Trophoblast cell (in vitro differentiated cells and primary cell): Measurements from ENCODE around the gene XDH. TPM values are rescaled to one million over a fixed set of nuclear protein-coding genes. Genes with fewer than 3 reads are reported as not detected.

ENCODE experiments used
- DNase-seq, 2 donors: peaks; one replicate each; pipeline ENCODE4 v3.0.0-alpha.2; 2016
- H2AFZ ChIP-seq: 2 replicates; pipeline ENCODE4 v1.6.1; 2013; ENCODE audit warnings: low read length, moderate library complexity, mild to moderate bottlenecking; ENCODE audit not compliant: insufficient read depth, poor library complexity
- H2AK5ac ChIP-seq: 2 replicates; pipeline ENCODE4 v1.6.1; 2013; ENCODE audit warnings: mild to moderate bottlenecking, low read length
- H2BK120ac ChIP-seq: 2 replicates; pipeline ENCODE4 v1.6.1; 2013; ENCODE audit warnings: low read length, mild to moderate bottlenecking, moderate library complexity; ENCODE audit not compliant: insufficient read depth, poor library complexity
- H2BK12ac ChIP-seq: 2 replicates; pipeline ENCODE4 v1.6.1; 2013; ENCODE audit warnings: mild to moderate bottlenecking, low read length, moderate library complexity
- H2BK5ac ChIP-seq: 2 replicates; pipeline ENCODE4 v1.6.1; 2013; ENCODE audit warnings: low read length, low read depth, moderate library complexity, mild to moderate bottlenecking; ENCODE audit not compliant: poor library complexity
- H3K14ac ChIP-seq: 2 replicates; pipeline ENCODE4 v1.6.1; 2013; ENCODE audit warnings: mild to moderate bottlenecking, low read length
- H3K18ac ChIP-seq: 2 replicates; pipeline ENCODE4 v1.6.1; 2013; ENCODE audit warnings: mild to moderate bottlenecking, low read length
- H3K23ac ChIP-seq: 2 replicates; pipeline ENCODE4 v1.6.1; 2013; ENCODE audit warnings: low read length
- H3K27ac ChIP-seq: 2 replicates; pipeline ENCODE4 v1.5.1; 2013; ENCODE audit warnings: low read depth, mild to moderate bottlenecking, inconsistent platforms, low read length, moderate library complexity
- H3K27me3 ChIP-seq: 2 replicates; pipeline ENCODE4 v1.6.1; 2013; ENCODE audit warnings: inconsistent platforms, mild to moderate bottlenecking, low read length, moderate library complexity; ENCODE audit not compliant: insufficient read depth
- H3K36me3 ChIP-seq, 2 experiments: 1 replicate in 1 of 2; 2 replicates in 1 of 2; pipeline ENCODE4 v1.6.1; 2013; ENCODE audit warnings: low read length in 2 of 2, mild to moderate bottlenecking in 2 of 2, moderate library complexity in 1 of 2; ENCODE audit not compliant: insufficient read depth in 2 of 2, control insufficient read depth in 1 of 2
- H3K4ac ChIP-seq: 2 replicates; pipeline ENCODE4 v1.6.1; 2013; ENCODE audit warnings: low read depth, mild to moderate bottlenecking, low read length, moderate library complexity
- H3K4me1 ChIP-seq, 2 experiments: 1 replicate in 1 of 2; 2 replicates in 1 of 2; pipeline ENCODE4 v1.6.1; 2013; ENCODE audit warnings: low read length in 2 of 2, mild to moderate bottlenecking in 2 of 2, moderate library complexity in 1 of 2; ENCODE audit not compliant: insufficient read depth in 2 of 2, control insufficient read depth in 1 of 2
- H3K4me2 ChIP-seq: 2 replicates; pipeline ENCODE4 v1.6.1; 2013; ENCODE audit warnings: inconsistent platforms, mild to moderate bottlenecking, low read length, moderate library complexity
- H3K4me3 ChIP-seq: 2 replicates; pipeline ENCODE4 v1.5.1; 2013; ENCODE audit warnings: mild to moderate bottlenecking, low read depth, low read length, inconsistent platforms
- H3K79me1 ChIP-seq: one replicate; pipeline ENCODE4 v1.6.1; 2013; ENCODE audit warnings: low read length
- H3K79me2 ChIP-seq: 2 replicates; pipeline ENCODE4 v1.6.1; 2013; ENCODE audit warnings: low read length, mild to moderate bottlenecking; ENCODE audit not compliant: control insufficient read depth, insufficient read depth, poor library complexity
- H3K9ac ChIP-seq: 2 replicates; pipeline ENCODE4 v1.6.1; 2013; ENCODE audit warnings: mild to moderate bottlenecking, low read length
- H3K9me3 ChIP-seq: 2 replicates; pipeline ENCODE4 v1.6.1; 2013; ENCODE audit warnings: low read depth, mild to moderate bottlenecking, control low read depth, inconsistent platforms, low read length; ENCODE audit not compliant: insufficient read depth
- H4K12ac ChIP-seq: 2 replicates; pipeline ENCODE4 v1.6.1; 2013; ENCODE audit warnings: low read depth, mild to moderate bottlenecking, low read length, moderate library complexity
- H4K8ac ChIP-seq: 2 replicates; pipeline ENCODE4 v1.6.1; 2013; ENCODE audit warnings: low read depth, mild to moderate bottlenecking, low read length, moderate library complexity
- H4K91ac ChIP-seq: one replicate; pipeline ENCODE4 v1.6.1; 2013; ENCODE audit warnings: low read depth, mild to moderate bottlenecking, low read length, moderate library complexity
- WGBS: extraction: QIAGEN DNeasy Blood & Tissue Kit; methylation state at CpG from one replicate; pipeline ENCODE4 v1.1.7; 2013; ENCODE audit warnings: missing lambda C conversion rate; ENCODE audit not compliant: insufficient read length, insufficient coverage; ENCODE audit errors: extremely low coverage; 5-methylcytosine and 5-hydroxymethylcytosine counted together
- polyA plus RNA-seq: library from polyadenylated mRNA; stranded (reverse); fragments of 200-250 nt; gene quantifications from 2 replicates; pipeline ENCODE4 v1.2.3, GENCODE V29; 2013

The XDH gene
- polyA plus RNA-seq = 0.21 and 0.22 TPM in 2 replicates

- no CpG with 5 or more reads among the region's 5 CpGs for WGBS
Measured at GRCh38 chr2:31414601-31415241, at the start of gene XDH. TSS of gene XDH (minus strand) at chr2:31414742. CDS start at chr2:31414666, 76 bp downstream.

DNA sequence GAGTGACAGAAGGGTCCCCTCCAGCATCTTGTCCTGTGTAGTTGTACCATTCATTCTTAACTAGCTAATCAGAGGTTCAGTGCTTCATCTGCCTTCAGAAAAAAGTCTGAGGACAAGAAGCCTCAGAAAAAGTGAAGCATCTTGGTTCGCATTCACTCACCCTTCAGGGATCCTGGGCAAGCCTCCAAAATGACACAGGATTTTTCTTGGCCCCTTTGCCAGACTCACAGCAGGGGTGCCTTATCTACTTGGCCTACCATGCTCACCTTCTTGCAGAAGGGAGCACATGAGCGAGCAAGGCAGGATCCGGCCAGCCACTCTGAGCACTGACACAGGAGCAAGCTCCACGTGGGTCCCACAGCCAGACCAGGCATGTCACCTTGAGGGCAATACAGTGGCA lies 43.1 kb upstream of the XDH start:
- Histone ChIP-seq H3K27ac (no peak overlapping the region), H3K4me3 (no peak overlapping the region), H3K4ac (no peak overlapping the region), H3K79me2 (no peaks in the 10 kb centered on the region), H3K27me3 (no peaks in the 10 kb centered on the region), H3K36me3 (no peaks in the 10 kb centered on the region), H2BK5ac (no peak overlapping the region), H2AFZ (no peak overlapping the region), H3K23ac (no peak overlapping the region), H3K14ac (no peak overlapping the region), H3K4me1 (no peaks in the 10 kb centered on the region), H3K18ac (no peak overlapping the region), H4K8ac (no peak overlapping the region), H4K12ac (no peak overlapping the region), H3K9me3 (peaks cover 9% of the 10 kb centered on the region), H3K4me2 (no peak overlapping the region), H2AK5ac (no peak overlapping the region), H2BK120ac (no peak overlapping the region), H3K79me1 (no peaks in the 10 kb centered on the region), H3K9ac (no peak overlapping the region), H4K91ac (no peak overlapping the region), H2BK12ac (no peak overlapping the region)
- no CpG with 5 or more reads among the region's 4 CpGs for WGBS
- DNase-seq = no peak

More at GRCh38 chr2:31414601-31415241, at the start of gene XDH:
- no peaks in the 10 kb centered on the region for H3K79me2 ChIP-seq
- no peak within 1 kb of the TSS for H4K91ac ChIP-seq
- H2AFZ ChIP-seq = no peak within 1 kb of the TSS
- H3K9me3 ChIP-seq = no peaks in the 10 kb centered on the region
- H3K79me1 ChIP-seq = no peaks in the 10 kb centered on the region
- H2BK120ac ChIP-seq = no peak within 1 kb of the TSS
- no peak within 1 kb of the TSS for H2AK5ac ChIP-seq
- no peak within 1 kb of the TSS for H2BK5ac ChIP-seq
- no peaks in the 10 kb centered on the region for H3K27me3 ChIP-seq
- no peak within 1 kb of the TSS for H3K4ac ChIP-seq
- no peaks in the 10 kb centered on the region for H3K36me3 ChIP-seq
- no peak within 1 kb of the TSS for H3K18ac ChIP-seq
- no peak within 1 kb of the TSS for H2BK12ac ChIP-seq
- no peak within 1 kb of the TSS for H3K27ac ChIP-seq
- H3K23ac ChIP-seq = no peak within 1 kb of the TSS
- no peak for DNase-seq
- H3K14ac ChIP-seq = no peak within 1 kb of the TSS
- H4K12ac ChIP-seq = no peak within 1 kb of the TSS
- H3K4me2 ChIP-seq = no peak within 1 kb of the TSS
- H3K4me1 ChIP-seq = no peaks in the 10 kb centered on the region
- no peak within 1 kb of the TSS for H4K8ac ChIP-seq
- H3K9ac ChIP-seq = no peak within 1 kb of the TSS
- no peak within 1 kb of the TSS for H3K4me3 ChIP-seq

DNA sequence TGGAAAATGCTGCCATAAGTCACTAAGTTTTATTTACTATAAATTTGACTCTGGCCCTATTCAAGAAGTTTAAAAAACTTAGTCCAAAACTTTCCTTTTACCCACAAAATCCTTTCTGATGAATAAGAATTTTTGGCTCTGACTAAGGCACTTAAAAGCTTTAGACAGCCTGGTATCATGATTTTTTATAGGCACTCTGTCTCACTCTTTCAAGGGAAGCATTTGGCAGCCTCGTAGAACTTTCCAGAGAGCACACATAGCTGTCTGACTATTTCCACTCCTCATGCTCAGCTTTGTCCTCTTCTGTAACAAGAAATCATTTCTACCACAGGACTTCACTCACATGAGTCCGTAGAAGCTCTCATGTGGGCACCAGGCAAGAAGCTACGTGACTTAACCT lies 32.3 kb upstream of the XDH start:
- Histone ChIP-seq H3K27me3 (no peaks in the 10 kb centered on the region), H3K9me3 (peaks cover 12% of the 10 kb centered on the region), H3K79me2 (no peaks in the 10 kb centered on the region), H3K9ac (no peak overlapping the region), H3K14ac (no peak overlapping the region), H2AFZ (no peak overlapping the region), H3K4ac (no peak overlapping the region), H2BK12ac (no peak overlapping the region), H3K4me2 (no peak overlapping the region), H3K4me1 (no peaks in the 10 kb centered on the region), H3K36me3 (no peaks in the 10 kb centered on the region), H3K23ac (no peak overlapping the region), H3K18ac (no peak overlapping the region), H3K79me1 (no peaks in the 10 kb centered on the region), H4K8ac (no peak overlapping the region), H2AK5ac (no peak overlapping the region), H4K12ac (no peak overlapping the region), H2BK5ac (no peak overlapping the region), H3K4me3 (no peak overlapping the region), H2BK120ac (no peak overlapping the region), H3K27ac (no peak overlapping the region), H4K91ac (no peak overlapping the region)
- WGBS = no CpG with 5 or more reads among the region's 3 CpGs
- no peak for DNase-seq

- H4K12ac ChIP-seq = no peak overlapping the region
- WGBS = no CpG with 5 or more reads among the region's 2 CpGs
- no peak overlapping the region for H2BK5ac ChIP-seq
- no peaks in the 10 kb centered on the region for H3K79me2 ChIP-seq
- DNase-seq = no peak
- no peak overlapping the region for H4K8ac ChIP-seq
- H3K4me2 ChIP-seq = no peak overlapping the region
- H2BK120ac ChIP-seq = no peak overlapping the region
- H3K9me3 ChIP-seq = no peaks in the 10 kb centered on the region
- H2BK12ac ChIP-seq = no peak overlapping the region
- H3K79me1 ChIP-seq = no peaks in the 10 kb centered on the region
- no peaks in the 10 kb centered on the region for H3K36me3 ChIP-seq
- H2AK5ac ChIP-seq = no peak overlapping the region
- no peaks in the 10 kb centered on the region for H3K4me1 ChIP-seq
- H3K18ac ChIP-seq = no peak overlapping the region
- H3K4me3 ChIP-seq = no peak overlapping the region
- no peaks in the 10 kb centered on the region for H3K27me3 ChIP-seq
- no peak overlapping the region for H4K91ac ChIP-seq
- H2AFZ ChIP-seq = no peak overlapping the region
- no peak overlapping the region for H3K4ac ChIP-seq
- H3K14ac ChIP-seq = no peak overlapping the region
- no peak overlapping the region for H3K27ac ChIP-seq
- no peak overlapping the region for H3K23ac ChIP-seq
- H3K9ac ChIP-seq = no peak overlapping the region
Measured at GRCh38 chr2:31442376-31442775, 27.8 kb upstream of the XDH start.
